Measurements from ENCODE around the gene WDR59. TPM values are rescaled to one million over a fixed set of nuclear protein-coding genes. Genes with fewer than 3 reads are reported as not detected.

WDR59 gene
- total and polyA plus RNA-seq, 9 of the 15 experiments (the other 6 are each of a cell fraction or from before 2014, with no cell fraction given), result 12.7 to 126 (median 34.7) TPM

DNA sequence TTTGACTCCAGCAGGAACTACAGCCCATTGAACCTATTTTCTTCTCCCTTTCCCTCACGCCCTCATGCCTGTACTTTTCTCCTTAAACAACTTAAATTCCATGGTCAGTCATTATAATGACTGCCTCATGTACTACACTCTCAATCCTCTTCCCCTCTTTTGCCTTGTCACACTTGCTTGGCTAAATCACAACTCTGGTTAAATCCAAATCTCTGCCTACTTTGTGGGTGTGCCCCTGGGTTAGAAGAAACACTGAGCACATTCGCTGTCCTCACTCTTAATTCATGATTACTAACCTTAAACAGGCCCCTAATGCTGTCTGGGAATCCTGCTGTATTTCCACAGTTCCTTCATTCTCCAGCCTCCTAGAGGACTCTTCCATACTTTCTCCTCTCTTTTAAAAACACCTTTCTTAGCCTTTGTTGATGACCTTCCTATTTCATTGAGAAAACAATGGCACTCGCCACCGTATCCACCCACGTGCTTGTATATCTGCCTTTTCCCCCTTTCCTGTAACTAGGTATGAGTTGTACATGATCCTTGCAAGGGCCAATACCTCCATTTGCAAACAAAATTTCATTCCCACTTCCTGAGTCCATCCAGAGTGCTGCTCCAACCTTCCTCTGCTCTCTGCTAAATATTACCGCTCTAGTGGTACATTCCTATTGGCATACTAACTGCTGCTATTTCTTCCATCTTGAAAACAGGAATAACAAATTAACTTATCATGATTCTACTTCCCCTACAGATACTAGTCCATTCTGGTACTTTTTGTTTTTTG, 42.8 kb upstream of the WDR59 start (continued):
- TF ChIP-seq, protein P1, sequence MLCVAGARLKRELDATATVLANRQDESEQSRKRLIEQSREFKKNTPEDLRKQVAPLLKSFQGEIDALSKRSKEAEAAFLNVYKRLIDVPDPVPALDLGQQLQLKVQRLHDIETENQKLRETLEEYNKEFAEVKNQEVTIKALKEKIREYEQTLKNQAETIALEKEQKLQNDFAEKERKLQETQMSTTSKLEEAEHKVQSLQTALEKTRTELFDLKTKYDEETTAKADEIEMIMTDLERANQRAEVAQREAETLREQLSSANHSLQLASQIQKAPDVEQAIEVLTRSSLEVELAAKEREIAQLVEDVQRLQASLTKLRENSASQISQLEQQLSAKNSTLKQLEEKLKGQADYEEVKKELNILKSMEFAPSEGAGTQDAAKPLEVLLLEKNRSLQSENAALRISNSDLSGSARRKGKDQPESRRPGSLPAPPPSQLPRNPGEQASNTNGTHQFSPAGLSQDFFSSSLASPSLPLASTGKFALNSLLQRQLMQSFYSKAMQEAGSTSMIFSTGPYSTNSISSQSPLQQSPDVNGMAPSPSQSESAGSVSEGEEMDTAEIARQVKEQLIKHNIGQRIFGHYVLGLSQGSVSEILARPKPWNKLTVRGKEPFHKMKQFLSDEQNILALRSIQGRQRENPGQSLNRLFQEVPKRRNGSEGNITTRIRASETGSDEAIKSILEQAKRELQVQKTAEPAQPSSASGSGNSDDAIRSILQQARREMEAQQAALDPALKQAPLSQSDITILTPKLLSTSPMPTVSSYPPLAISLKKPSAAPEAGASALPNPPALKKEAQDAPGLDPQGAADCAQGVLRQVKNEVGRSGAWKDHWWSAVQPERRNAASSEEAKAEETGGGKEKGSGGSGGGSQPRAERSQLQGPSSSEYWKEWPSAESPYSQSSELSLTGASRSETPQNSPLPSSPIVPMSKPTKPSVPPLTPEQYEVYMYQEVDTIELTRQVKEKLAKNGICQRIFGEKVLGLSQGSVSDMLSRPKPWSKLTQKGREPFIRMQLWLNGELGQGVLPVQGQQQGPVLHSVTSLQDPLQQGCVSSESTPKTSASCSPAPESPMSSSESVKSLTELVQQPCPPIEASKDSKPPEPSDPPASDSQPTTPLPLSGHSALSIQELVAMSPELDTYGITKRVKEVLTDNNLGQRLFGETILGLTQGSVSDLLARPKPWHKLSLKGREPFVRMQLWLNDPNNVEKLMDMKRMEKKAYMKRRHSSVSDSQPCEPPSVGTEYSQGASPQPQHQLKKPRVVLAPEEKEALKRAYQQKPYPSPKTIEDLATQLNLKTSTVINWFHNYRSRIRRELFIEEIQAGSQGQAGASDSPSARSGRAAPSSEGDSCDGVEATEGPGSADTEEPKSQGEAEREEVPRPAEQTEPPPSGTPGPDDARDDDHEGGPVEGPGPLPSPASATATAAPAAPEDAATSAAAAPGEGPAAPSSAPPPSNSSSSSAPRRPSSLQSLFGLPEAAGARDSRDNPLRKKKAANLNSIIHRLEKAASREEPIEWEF (CRISPR knock-in tag; IDR thresholded peaks at IDR 0.05), result no peak
- TF ChIP-seq ERF (CRISPR knock-in tag; IDR thresholded peaks at IDR 0.05) (no peak), PHTF2 (CRISPR knock-in tag; IDR thresholded peaks at IDR 0.05) (no peak), FOXK1 (CRISPR knock-in tag; IDR thresholded peaks at IDR 0.05; ENCODE audit: borderline replicate concordance) (no peak), SMARCC2 (IDR thresholded peaks at IDR 0.05; ENCODE audit: low read depth) (no peak), ZNF717 (CRISPR knock-in tag; IDR thresholded peaks at IDR 0.05) (no peak), HNRNPLL (IDR thresholded peaks at IDR 0.05; ENCODE audit: low read depth, low read length, poor library complexity, severe bottlenecking) (no peak), SREBF1 (IDR thresholded peaks at IDR 0.05; ENCODE audit: borderline replicate concordance, low read depth, low read length) (no peak), POLR3G (IDR thresholded peaks at IDR 0.05; ENCODE audit: extremely low read depth, insufficient read length, insufficient replicate concordance) (no peak), EGR1 (conservative IDR thresholded peaks at IDR 0.05) (peak; percentile 38), YBX1 (IDR thresholded peaks at IDR 0.05) (no peak), ZFP1 (CRISPR knock-in tag; IDR thresholded peaks at IDR 0.05) (no peak), CBX1 (IDR thresholded peaks at IDR 0.05; ENCODE audit: low read depth) (no peak)
- TF ChIP-seq, protein P2, sequence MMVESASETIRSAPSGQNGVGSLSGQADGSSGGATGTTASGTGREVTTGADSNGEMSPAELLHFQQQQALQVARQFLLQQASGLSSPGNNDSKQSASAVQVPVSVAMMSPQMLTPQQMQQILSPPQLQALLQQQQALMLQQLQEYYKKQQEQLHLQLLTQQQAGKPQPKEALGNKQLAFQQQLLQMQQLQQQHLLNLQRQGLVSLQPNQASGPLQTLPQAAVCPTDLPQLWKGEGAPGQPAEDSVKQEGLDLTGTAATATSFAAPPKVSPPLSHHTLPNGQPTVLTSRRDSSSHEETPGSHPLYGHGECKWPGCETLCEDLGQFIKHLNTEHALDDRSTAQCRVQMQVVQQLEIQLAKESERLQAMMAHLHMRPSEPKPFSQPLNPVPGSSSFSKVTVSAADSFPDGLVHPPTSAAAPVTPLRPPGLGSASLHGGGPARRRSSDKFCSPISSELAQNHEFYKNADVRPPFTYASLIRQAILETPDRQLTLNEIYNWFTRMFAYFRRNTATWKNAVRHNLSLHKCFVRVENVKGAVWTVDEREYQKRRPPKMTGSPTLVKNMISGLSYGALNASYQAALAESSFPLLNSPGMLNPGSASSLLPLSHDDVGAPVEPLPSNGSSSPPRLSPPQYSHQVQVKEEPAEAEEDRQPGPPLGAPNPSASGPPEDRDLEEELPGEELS (CRISPR knock-in tag; IDR thresholded peaks at IDR 0.05; ENCODE audit: borderline replicate concordance), result no peak
- TF ChIP-seq, protein P3, sequence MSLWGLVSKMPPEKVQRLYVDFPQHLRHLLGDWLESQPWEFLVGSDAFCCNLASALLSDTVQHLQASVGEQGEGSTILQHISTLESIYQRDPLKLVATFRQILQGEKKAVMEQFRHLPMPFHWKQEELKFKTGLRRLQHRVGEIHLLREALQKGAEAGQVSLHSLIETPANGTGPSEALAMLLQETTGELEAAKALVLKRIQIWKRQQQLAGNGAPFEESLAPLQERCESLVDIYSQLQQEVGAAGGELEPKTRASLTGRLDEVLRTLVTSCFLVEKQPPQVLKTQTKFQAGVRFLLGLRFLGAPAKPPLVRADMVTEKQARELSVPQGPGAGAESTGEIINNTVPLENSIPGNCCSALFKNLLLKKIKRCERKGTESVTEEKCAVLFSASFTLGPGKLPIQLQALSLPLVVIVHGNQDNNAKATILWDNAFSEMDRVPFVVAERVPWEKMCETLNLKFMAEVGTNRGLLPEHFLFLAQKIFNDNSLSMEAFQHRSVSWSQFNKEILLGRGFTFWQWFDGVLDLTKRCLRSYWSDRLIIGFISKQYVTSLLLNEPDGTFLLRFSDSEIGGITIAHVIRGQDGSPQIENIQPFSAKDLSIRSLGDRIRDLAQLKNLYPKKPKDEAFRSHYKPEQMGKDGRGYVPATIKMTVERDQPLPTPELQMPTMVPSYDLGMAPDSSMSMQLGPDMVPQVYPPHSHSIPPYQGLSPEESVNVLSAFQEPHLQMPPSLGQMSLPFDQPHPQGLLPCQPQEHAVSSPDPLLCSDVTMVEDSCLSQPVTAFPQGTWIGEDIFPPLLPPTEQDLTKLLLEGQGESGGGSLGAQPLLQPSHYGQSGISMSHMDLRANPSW (CRISPR knock-in tag; IDR thresholded peaks at IDR 0.05), result no peak
- TF ChIP-seq, protein P4, sequence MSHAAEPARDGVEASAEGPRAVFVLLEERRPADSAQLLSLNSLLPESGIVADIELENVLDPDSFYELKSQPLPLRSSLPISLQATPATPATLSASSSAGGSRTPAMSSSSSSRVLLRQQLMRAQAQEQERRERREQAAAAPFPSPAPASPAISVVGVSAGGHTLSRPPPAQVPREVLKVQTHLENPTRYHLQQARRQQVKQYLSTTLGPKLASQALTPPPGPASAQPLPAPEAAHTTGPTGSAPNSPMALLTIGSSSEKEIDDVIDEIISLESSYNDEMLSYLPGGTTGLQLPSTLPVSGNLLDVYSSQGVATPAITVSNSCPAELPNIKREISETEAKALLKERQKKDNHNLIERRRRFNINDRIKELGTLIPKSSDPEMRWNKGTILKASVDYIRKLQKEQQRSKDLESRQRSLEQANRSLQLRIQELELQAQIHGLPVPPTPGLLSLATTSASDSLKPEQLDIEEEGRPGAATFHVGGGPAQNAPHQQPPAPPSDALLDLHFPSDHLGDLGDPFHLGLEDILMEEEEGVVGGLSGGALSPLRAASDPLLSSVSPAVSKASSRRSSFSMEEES (CRISPR knock-in tag; IDR thresholded peaks at IDR 0.05), result no peak
